CMK (cell line): ENCODE results near the gene EFCAB6.

Experiments
- DNase-seq: peaks from one replicate; pipeline ENCODE4 v3.0.0-alpha.2; 2010; ENCODE audit warnings: low read depth

Gene EFCAB6

GRCh38 chr22:43831561-43832392, 19.7 kb upstream of the EFCAB6 start:
- DNase-seq: no peak

- no peak for DNase-seq
Measured at GRCh38 chr22:43830931-43831560, 18.9 kb upstream of the EFCAB6 start.

GRCh38 chr22:43829904-43830851, 18.1 kb upstream of the EFCAB6 start:
- DNase-seq: no peak

GRCh38 chr22:43828998-43829782, 17.1 kb upstream of the EFCAB6 start:
- no peak for DNase-seq

- no peak for DNase-seq
Measured at GRCh38 chr22:43828725-43828997, 16.6 kb upstream of the EFCAB6 start.

GRCh38 chr22:43827926-43828724, 16.0 kb upstream of the EFCAB6 start:
- no peak for DNase-seq

- no peak for DNase-seq
Measured at GRCh38 chr22:43827003-43827735, 15.1 kb upstream of the EFCAB6 start.

- DNase-seq: no peak
Measured at GRCh38 chr22:43826142-43827002, 14.3 kb upstream of the EFCAB6 start.

GRCh38 chr22:43825651-43826050, 13.5 kb upstream of the EFCAB6 start:
- DNase-seq: no peak

- no peak for DNase-seq
Measured at GRCh38 chr22:43824724-43825420, 12.8 kb upstream of the EFCAB6 start.

- DNase-seq: no peak
Measured at GRCh38 chr22:43823911-43824665, 12.0 kb upstream of the EFCAB6 start.

GRCh38 chr22:43823353-43823908, 11.3 kb upstream of the EFCAB6 start:
- no peak for DNase-seq

GRCh38 chr22:43821606-43822425, 9.7 kb upstream of the EFCAB6 start:
- no peak for DNase-seq

GRCh38 chr22:43820651-43821305, 8.7 kb upstream of the EFCAB6 start:
- DNase-seq: no peak

- DNase-seq: no peak
Measured at GRCh38 chr22:43819931-43820640, 8.0 kb upstream of the EFCAB6 start.
